Mucosa of descending colon (tissue), 3 donors: ENCODE results near the gene CENPP. TPM values are rescaled to one million over a fixed set of nuclear protein-coding genes. Genes with fewer than 3 reads are reported as not detected.
A peak's percentile ranks its signal among the peaks of the same experiment; 100 is the strongest.

Experiments
- ATAC-seq: fragments of 200-7000 bp; cut with Tn5 transposase; one replicate; pipeline ENCODE4 v1.9.1; 2020; ENCODE audit warnings: mild to moderate bottlenecking, moderate library complexity
- DNase-seq, 3 donors: peaks; one replicate each; pipeline ENCODE4 v3.0.0-alpha.2; 2020
- H3K36me3 ChIP-seq: fragments of 200-600 bp; one replicate; pipeline ENCODE4 v1.8.0; 2021; ENCODE audit warnings: low read depth, mild to moderate bottlenecking
- H3K4me1 ChIP-seq: fragments of 200-600 bp; one replicate; pipeline ENCODE4 v1.8.0; 2021; ENCODE audit warnings: low read depth, mild to moderate bottlenecking
- H3K4me3 ChIP-seq: fragments of 200-600 bp; one replicate; pipeline ENCODE4 v1.8.0; 2021; ENCODE audit warnings: mild to moderate bottlenecking
- H3K9me3 ChIP-seq: fragments of 200-600 bp; one replicate; pipeline ENCODE4 v1.8.0; 2021; ENCODE audit warnings: mild to moderate bottlenecking
- CTCF ChIP-seq: fragments of 200-600 bp; IDR thresholded peaks from one replicate; pipeline ENCODE4 v1.8.0; 2022; ENCODE audit warnings: antibody characterized with exemption, mild to moderate bottlenecking
- intact Hi-C, 2 donors: fragments of 100-400 bp; cut with DNase I in 1 of 2; cut with micrococcal nuclease in 1 of 2; formaldehyde crosslinking; loops; one replicate each; pipeline versions ENCODE4 v1.11.0 to v1.11.1; 2022; cut with DNase I, micrococcal nuclease
- total RNA-seq, 3 donors: library from RNA; stranded (reverse); fragmentation: NEBNext Ultra II Directional in 2 of 3; extraction: Animal tissue kit (Norgen Biotek cat#: 25700) in 2 of 3; gene quantifications; one replicate each; pipeline versions ENCODE4 v1.2.1 to v1.2.4, GENCODE V29; 2021 to 2023
- donor health status: DM: no; HTN: no; CAD: no; lungs with moderate emphysema.
- donor health status: DM: no; HTN: no; CAD: no.
- donor health status: DM: no; HTN: yes; CAD: no.

CENPP gene
- total RNA-seq, 3 donors from 2014 or later, result 2.0 to 4.9 (median 3.3) TPM

DNA sequence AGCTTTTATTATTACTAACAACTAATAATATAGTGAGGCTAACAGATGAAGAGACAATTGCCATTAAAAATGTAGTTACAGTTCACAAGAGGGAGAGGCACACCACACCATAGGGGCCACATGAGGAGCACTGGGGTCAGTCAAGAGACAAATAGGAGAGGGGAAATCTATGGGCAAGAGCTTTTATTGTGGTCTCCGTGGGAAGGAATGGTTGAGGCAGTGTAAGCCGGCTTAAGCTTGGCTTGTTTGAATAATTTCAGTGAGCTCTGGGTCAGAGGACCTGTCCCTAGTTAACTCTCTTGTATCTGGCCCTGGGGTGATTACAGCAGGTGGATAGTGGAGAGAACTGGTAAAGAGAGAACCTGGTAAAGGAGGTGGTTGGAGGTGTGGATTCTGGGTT, 43.3 kb downstream of the CENPP start:
- H3K9me3 ChIP-seq, result peaks cover 7% of the 10 kb centered on the region
- H3K36me3 ChIP-seq, result no peaks in the 10 kb centered on the region
- no peak for TF ChIP-seq CTCF
- no peak overlapping the region for H3K4me3 ChIP-seq
- no peak for DNase-seq
- intact Hi-C loops, result no loop called here
- ATAC-seq, result no peak
- H3K4me1 ChIP-seq, result no peaks in the 10 kb centered on the region

- TF ChIP-seq CTCF, result no peak
- ATAC-seq (no peak), DNase-seq (no peak)
- no peak overlapping the region for H3K4me3 ChIP-seq
- intact Hi-C loops, result no loop called here
- H3K9me3 ChIP-seq, result peaks cover 7% of the 10 kb centered on the region
- no peaks in the 10 kb centered on the region for H3K4me1 ChIP-seq
- no peaks in the 10 kb centered on the region for H3K36me3 ChIP-seq
Measured at GRCh38 chr9:92373167-92373566, 47.4 kb downstream of the CENPP start.

GRCh38 chr9:92377876-92378275, 52.1 kb downstream of the CENPP start:
- peaks cover 6% of the 10 kb centered on the region for H3K9me3 ChIP-seq
- DNase-seq, result no peak
- no peak for TF ChIP-seq CTCF
- peak; percentile 67 for ATAC-seq
- no peak overlapping the region for H3K4me3 ChIP-seq
- intact Hi-C loops, result no loop called here
- H3K36me3 ChIP-seq, result no peaks in the 10 kb centered on the region
- H3K4me1 ChIP-seq, result no peaks in the 10 kb centered on the region

GRCh38 chr9:92378865-92379560, 53.3 kb downstream of the CENPP start:
- intact Hi-C loops, result no loop called here
- Histone ChIP-seq H3K4me1 (no peaks in the 10 kb centered on the region), H3K4me3 (no peak overlapping the region), H3K36me3 (no peaks in the 10 kb centered on the region), H3K9me3 (no peaks in the 10 kb centered on the region)
- ATAC-seq (peak; percentile 67), DNase-seq (no peak)
- no peak for TF ChIP-seq CTCF

DNA sequence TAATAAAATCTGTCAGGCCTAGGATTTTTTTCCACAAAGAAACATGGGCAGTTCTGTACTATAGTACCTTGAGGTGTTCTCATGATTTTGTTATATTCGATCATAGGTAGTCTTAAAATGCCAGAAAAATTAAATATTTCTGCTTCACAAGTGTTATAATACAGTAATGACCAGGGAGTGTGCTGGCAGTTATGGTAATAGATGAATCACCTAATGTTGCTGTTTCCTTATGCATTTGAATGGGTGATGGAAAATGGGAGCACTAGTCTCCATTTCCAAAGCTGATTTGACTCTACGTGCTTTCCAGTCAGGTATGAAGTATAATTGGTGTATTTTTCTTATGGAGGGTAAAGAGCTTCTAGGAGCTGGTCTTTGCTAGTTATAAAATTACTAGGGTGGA, 54.9 kb downstream of the CENPP start:
- H3K4me3 ChIP-seq, result no peak overlapping the region
- H3K4me1 ChIP-seq, result no peaks in the 10 kb centered on the region
- H3K36me3 ChIP-seq, result no peaks in the 10 kb centered on the region
- no peak for TF ChIP-seq CTCF
- DNase-seq (no peak), ATAC-seq (no peak)
- intact Hi-C loops, result no loop called here
- H3K9me3 ChIP-seq, result no peaks in the 10 kb centered on the region

DNA sequence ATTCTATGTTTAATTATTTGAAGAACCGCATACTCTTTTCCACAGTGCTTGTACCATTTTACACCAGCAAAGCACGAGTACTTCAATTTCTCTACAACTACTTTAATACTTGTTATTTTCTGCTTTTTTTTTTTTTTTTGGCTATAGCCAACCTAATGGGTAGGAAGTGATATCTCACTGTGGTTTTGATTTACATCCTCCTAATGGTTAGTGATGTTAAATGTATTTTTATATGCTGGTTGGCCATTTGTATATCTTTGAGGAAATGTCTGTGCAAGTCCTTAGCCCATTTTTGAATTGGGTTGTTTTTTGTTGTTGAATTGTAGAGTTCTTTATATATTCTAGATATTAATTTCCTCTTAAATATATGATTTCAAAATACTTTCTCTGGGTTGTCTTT, 56.0 kb downstream of the CENPP start:
- no peak for TF ChIP-seq CTCF
- no peaks in the 10 kb centered on the region for H3K4me1 ChIP-seq
- no peaks in the 10 kb centered on the region for H3K36me3 ChIP-seq
- ATAC-seq (no peak), DNase-seq (no peak)
- no peaks in the 10 kb centered on the region for H3K9me3 ChIP-seq
- H3K4me3 ChIP-seq, result no peak overlapping the region
- intact Hi-C loops, result no loop called here
